Heart left ventricle (tissue), 16 donors: ENCODE measurements around the gene PRRG2. TPM values are rescaled to one million over a fixed set of nuclear protein-coding genes. Genes with fewer than 3 reads are reported as not detected.
A peak's percentile ranks its signal among the peaks of the same experiment; 100 is the strongest.

Experiments
- ATAC-seq, 4 donors: fragments of 200-7000 bp; cut with Tn5 transposase; one replicate each; pipeline ENCODE4 v1.9.1; 2020 to 2022; ENCODE audit warnings: moderate library complexity in 4 of 4, mild to moderate bottlenecking in 3 of 4, moderate number of reproducible peaks in 1 of 4
- DNase-seq, 5 donors: peaks; one replicate each; pipeline ENCODE4 v3.0.0-alpha.2; 2020
- H3K27ac ChIP-seq, 12 donors: fragments of 200-600 bp; sonication (generic) in 4 of 12; one replicate each; pipeline versions ENCODE4 v1.5.0 to v1.8.0; 2016 to 2022; ENCODE audit warnings: mild to moderate bottlenecking in 2 of 12
- H3K27me3 ChIP-seq, 9 donors: fragments of 200-600 bp; sonication (generic) in 2 of 9; one replicate each; pipeline versions ENCODE4 v1.5.1 to v1.8.0; 2016 to 2022; ENCODE audit warnings: mild to moderate bottlenecking in 3 of 9
- H3K36me3 ChIP-seq, 9 donors: fragments of 200-600 bp; sonication (generic) in 2 of 9; one replicate each; pipeline versions ENCODE4 v1.5.0 to v1.8.0; 2018 to 2022; ENCODE audit warnings: mild to moderate bottlenecking in 2 of 9
- H3K4me1 ChIP-seq, 12 donors: fragments of 200-600 bp; sonication (generic) in 4 of 12; one replicate each; pipeline versions ENCODE4 v1.5.0 to v1.8.0; 2016 to 2022; ENCODE audit warnings: mild to moderate bottlenecking in 3 of 12
- H3K4me3 ChIP-seq, 12 donors: fragments of 200-600 bp; sonication (generic) in 4 of 12; one replicate each; pipeline versions ENCODE4 v1.5.0 to v1.8.0; 2017 to 2022; ENCODE audit warnings: mild to moderate bottlenecking in 9 of 12, moderate library complexity in 4 of 12
- H3K9me3 ChIP-seq, 12 donors: fragments of 200-600 bp; sonication (generic) in 4 of 12; one replicate each; pipeline versions ENCODE4 v1.5.0 to v1.8.0; 2016 to 2022; ENCODE audit warnings: mild to moderate bottlenecking in 1 of 12
- CTCF ChIP-seq, 12 donors: fragments of 200-600 bp; sonication (generic) in 4 of 12; IDR thresholded peaks; one replicate each; pipeline versions ENCODE4 v1.5.0 to v1.8.0; 2018 to 2022; ENCODE audit warnings: antibody characterized with exemption in 12 of 12, mild to moderate bottlenecking in 5 of 12
- POLR2A ChIP-seq, 2 donors: fragments of 450-650 bp; IDR thresholded peaks; one replicate each; pipeline ENCODE4 v1.6.1; 2017; ENCODE audit warnings: antibody characterized with exemption in 2 of 2, mild to moderate bottlenecking in 2 of 2, moderate library complexity in 2 of 2
- WGBS, 4 donors: extraction: QIAGEN DNeasy Blood & Tissue Kit in 2 of 4; methylation state at CpG; one replicate each; pipeline versions ENCODE4 v1.1.5 to v1.1.7; 2013 to 2018; 5-methylcytosine and 5-hydroxymethylcytosine counted together
- intact Hi-C, 10 donors: fragments of 100-400 bp; cut with DNase I; formaldehyde crosslinking; loops; one replicate each; pipeline versions ENCODE4 v1.11.1 to v1.14.2; 2022
- polyA plus RNA-seq, 2 donors: library from polyadenylated mRNA; stranded (reverse); fragments of 200-250 nt; gene quantifications; one replicate each; pipeline ENCODE4 v1.2.3, GENCODE V29; 2013
- total RNA-seq, 9 donors: library from RNA; depleted of rRNA in 2 of 9; stranded (reverse); fragments of >200 nt in 2 of 9; fragmentation: NEBNext Ultra II Directional in 3 of 9; extraction: Animal tissue kit (Norgen Biotek cat#: 25700) in 3 of 9; gene quantifications; one replicate each; pipeline versions ENCODE4 v1.1.0 to v1.2.4, GENCODE V29; 2016 to 2023
- donor health status: ischemic (EF 13 %, LVEDD 7.1; RV severe dilation, severe dysfunction).
- donor health status: healthy with polysubstance abuse.
- donor health status: DM: no; HTN: yes; CAD: no.
- donor health status: DM: no; HTN: no; CAD: no.
- donor health status: ischemic (EF 25% LVEDD 6.9; RV normal size, moderate dysfunction).
- donor health status: ischemic (EF 25% LVEDD 5.7; RV mildly dilated, moderate dysfunction).
- donor health status: healthy.
- donor health status: DM: yes; HTN: yes; CAD: no.
- donor health status: ischemic (EF 35%, LVEDD 5.7; RV mildly dilated, moderate dysfunction).
- donor health status: nonischemic (EF 11% LVEDD 7.7; RV severe dilation, severe dysfunction).
- donor health status: DM: yes; HTN: yes; CAD: no.
- donor health status: PGD.
- donor health status: ischemic (EF 29% LVEDD 5.4; RV normal size, mild dysfunction).
- donor health status: nonischemic (EF 23%, LVEDD 6.1; RV moderate dilation, normal function).

The PRRG2 gene
- total and polyA plus RNA-seq, 11 donors: 0.27 to 3.2 (median 0.88) TPM; not detected in 1

GRCh38 chr19:49567861-49568441 lies 13.2 kb upstream of the PRRG2 start:
- H3K4me1 ChIP-seq: peaks cover 6 to 71% (median 29%) of the 10 kb centered on the region in 12 donors

GRCh38 chr19:49570138-49570856 lies 10.8 kb upstream of the PRRG2 start:
- Histone ChIP-seq H3K4me1 (peaks cover 4 to 52% (median 20%) of the 10 kb centered on the region in 12 donors), H3K9me3 (no peaks in the 10 kb centered on the region), H3K4me3 (peak overlapping the region in 1 of 12 donors; percentile 9), H3K36me3 (peaks cover 0 to 23% (median 13%) of the 10 kb centered on the region in 9 donors), H3K27me3 (no peaks in the 10 kb centered on the region), H3K27ac (peak overlapping the region; percentile 36 to 84 (median 68))
- peak; percentile 75 to 81 (median 76) for ATAC-seq
- WGBS, 4 donors: 23 to 32% (median 25%) methylated on average over 13 to 14 of the region's 14 CpGs
- TF ChIP-seq CTCF (IDR thresholded peaks at IDR 0.05) (peak; percentile 97 to 100 (median 98)), POLR2A (IDR thresholded peaks at IDR 0.05) (no peak)
- peak in 3 of 5 donors; percentile 42 to 59 (median 51) for DNase-seq
- intact Hi-C loops: loop anchor here in 7 of 10 donors (1.0 to 10.0 kb wide), 8 partner anchors 23 to 178 kb away; partner anchors contain the start of gene PRMT1 (in 3 of the 7)

More at GRCh38 chr19:49567861-49568441, 13.2 kb upstream of the PRRG2 start:
- H3K27me3 ChIP-seq: no peaks in the 10 kb centered on the region
- H3K4me3 ChIP-seq: no peak overlapping the region
- TF ChIP-seq CTCF (IDR thresholded peaks at IDR 0.05): no peak
- TF ChIP-seq POLR2A (IDR thresholded peaks at IDR 0.05): no peak
- intact Hi-C loops: no loop called here
- no peaks in the 10 kb centered on the region for H3K9me3 ChIP-seq
- WGBS, 4 donors: 58 to 64% (median 62%) methylated on average over 9 of the region's 9 CpGs
- DNase-seq (no peak), ATAC-seq (no peak)
- peak overlapping the region in 1 of 12 donors; percentile 71 for H3K27ac ChIP-seq
- H3K36me3 ChIP-seq: peaks cover 0 to 9% (median under 1%) of the 10 kb centered on the region in 9 donors

- TF ChIP-seq POLR2A (IDR thresholded peaks at IDR 0.05) (no peak), CTCF (IDR thresholded peaks at IDR 0.05) (peak in 6 of 12 donors; percentile 18 to 44 (median 30))
- H3K4me3 ChIP-seq: no peak overlapping the region
- 63 to 69% (median 65%) methylated on average over 11 of the region's 11 CpGs for WGBS, 4 donors
- peak overlapping the region in 11 of 12 donors; percentile 36 to 84 (median 69) for H3K27ac ChIP-seq
- no peaks in the 10 kb centered on the region for H3K27me3 ChIP-seq
- peaks cover 0 to 32% (median 21%) of the 10 kb centered on the region in 9 donors for H3K36me3 ChIP-seq
- ATAC-seq: peak; percentile 52 to 78 (median 72)
- intact Hi-C loops: loop anchor here in 7 of 10 donors (1.0 to 10.0 kb wide), 8 partner anchors 24 to 179 kb away; partner anchors contain the start of gene PRMT1 (in 3 of the 7)
- no peak for DNase-seq
- peaks cover 4 to 44% (median 16%) of the 10 kb centered on the region in 12 donors for H3K4me1 ChIP-seq
- H3K9me3 ChIP-seq: no peaks in the 10 kb centered on the region
Measured at GRCh38 chr19:49570997-49571676, 10.0 kb upstream of the PRRG2 start.
